GM03348 (cell line): ENCODE data around the gene MEAK7.

Experiments
- DNase-seq: peaks from one replicate; pipeline ENCODE4 v3.0.0; 2012; ENCODE audit warnings: low spot score

MEAK7 gene

GRCh38 chr16:84465154-84465553 lies 39.3 kb downstream of the MEAK7 start:
- no peak for DNase-seq

- no peak for DNase-seq
Measured at GRCh38 chr16:84464116-84464515, 40.3 kb downstream of the MEAK7 start.

DNA sequence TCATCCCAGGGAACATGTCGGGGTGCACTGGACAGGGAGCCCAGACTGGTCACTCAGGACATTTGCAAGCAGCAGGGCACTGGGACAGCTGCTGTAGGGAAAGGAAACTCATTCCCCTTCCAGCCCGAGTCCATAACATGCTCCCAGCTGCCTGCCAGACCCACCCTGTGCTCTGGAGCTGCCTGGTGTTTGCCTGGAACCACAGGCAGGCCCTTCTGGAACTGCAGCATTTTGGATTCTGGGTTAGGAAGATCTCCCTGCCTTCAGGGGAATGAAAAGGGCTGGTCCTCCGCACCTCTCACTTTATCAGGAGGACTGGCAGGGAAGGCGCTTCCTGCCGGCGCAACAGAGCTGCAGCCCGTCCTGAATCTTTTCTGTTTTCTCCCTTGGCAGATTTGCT lies 41.2 kb downstream of the MEAK7 start:
- no peak for DNase-seq

DNA sequence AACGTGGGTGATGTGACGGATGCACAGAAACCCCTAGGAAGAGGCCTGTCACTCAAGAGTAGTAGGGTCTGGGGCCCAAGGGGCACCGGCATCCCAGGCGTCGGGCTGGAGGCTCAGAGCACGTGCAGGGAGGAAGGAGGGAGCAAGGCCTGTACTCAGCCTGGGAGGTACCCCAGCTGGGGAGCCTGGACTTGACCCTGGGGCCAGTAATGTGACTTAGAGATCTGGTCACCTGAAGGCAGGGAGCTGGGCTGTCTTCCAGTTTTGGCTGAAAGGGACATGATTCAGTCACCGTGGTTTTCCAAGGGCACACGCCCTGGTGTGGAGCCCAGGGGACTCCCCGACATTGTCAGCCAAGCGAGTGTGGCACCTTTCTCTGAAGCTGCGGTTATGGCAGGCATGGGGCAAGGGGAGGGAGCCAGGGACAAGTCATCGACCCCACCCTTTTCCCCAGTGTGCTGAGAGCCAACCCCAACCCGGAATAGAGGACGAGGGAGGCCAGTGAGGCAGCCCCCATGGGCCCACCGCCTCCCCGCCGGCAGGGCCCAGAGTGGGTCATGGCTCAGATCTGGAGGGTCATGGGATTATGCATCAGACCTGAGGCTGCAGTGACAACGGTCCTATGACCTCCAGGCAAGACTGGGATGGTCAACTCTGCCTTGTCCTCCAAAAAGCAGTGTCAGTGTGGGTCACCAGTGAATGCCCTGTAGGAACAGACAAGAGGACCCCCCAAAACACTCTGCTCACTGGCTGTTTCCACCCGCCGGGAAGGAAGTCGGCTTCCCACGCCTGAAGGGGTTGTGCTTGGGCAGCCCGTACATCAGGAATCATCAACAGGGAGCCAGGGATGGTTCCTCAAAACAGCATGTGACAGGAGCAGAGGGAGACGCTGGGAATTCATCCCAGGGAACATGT lies 41.9 kb downstream of the MEAK7 start:
- no peak for DNase-seq

- DNase-seq, result no peak
Measured at GRCh38 chr16:84461413-84462295, 42.8 kb downstream of the MEAK7 start.

DNA sequence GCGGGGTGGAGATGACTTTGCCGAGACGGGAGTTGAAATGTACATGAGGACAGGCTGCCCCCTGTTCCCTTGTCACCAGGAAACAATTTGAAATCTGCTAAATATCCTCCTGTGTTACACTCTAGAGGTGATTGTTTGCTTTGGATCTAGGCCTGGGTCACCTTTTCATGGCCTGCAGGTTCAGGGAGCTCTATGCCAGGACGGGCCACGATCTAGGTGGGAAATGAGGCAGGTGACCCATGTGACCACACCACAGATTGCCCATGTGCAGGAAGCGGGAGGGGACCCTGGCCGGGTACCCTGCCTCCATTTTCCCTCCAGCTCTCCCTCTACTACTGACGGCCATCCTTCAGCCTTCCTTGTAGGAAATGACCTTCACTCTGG lies 43.4 kb downstream of the MEAK7 start:
- no peak for DNase-seq

DNA sequence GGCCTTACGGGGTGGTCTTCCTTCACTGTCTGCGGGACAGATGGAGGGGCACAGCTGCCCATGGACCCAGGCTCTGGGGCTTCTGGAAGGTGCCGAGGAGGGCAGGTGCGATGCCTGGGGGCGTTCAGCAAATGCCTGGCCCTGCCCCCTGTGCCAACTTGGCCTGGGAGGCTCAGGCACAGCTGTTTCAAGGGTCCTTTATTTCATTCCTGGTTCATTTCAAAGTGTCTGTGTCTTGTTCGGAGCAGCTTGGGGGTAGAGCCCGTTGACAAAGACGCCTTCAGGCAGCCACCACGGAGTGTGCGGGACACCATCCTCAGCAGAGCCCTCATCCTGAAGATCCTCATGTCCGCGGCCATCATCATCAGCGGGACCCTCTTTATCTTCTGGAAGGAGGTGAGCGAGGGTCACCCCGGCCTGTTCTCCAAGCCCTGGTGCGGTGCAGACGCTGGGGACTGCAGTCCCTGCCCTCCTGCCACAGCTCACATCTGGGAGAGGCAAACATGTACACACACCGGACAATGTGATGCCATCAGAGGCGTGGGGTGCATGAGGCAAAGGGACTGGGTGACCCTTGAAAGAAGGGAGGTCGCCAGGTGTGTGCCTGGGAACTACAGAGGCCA lies 43.9 kb downstream of the MEAK7 start:
- no peak for DNase-seq

DNA sequence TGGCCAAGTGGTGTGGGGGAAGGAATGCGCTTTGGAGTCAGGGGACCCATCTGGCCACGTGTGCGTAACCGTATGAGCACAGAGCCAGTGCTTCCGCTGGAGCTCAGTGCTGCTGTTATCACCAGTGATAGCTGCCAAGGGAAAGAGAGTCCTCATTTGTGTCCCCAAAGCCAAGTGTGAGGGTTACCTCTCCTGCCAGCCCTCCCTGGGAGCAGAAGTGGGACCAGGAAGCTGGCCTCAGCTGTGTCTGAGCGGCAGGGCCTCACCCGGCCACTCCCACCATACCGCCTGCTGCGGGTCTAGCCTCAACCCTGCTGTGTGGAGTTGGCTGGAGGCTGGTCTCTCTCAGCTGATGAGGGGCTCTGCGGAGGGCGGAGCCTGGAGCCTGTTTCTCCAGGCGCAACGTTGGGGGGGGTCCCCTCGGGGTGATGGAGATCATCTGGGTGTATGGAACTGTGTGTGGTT lies 44.5 kb downstream of the MEAK7 start:
- no peak for DNase-seq

GRCh38 chr16:84459533-84459894 lies 44.9 kb downstream of the MEAK7 start:
- DNase-seq, result no peak

DNA sequence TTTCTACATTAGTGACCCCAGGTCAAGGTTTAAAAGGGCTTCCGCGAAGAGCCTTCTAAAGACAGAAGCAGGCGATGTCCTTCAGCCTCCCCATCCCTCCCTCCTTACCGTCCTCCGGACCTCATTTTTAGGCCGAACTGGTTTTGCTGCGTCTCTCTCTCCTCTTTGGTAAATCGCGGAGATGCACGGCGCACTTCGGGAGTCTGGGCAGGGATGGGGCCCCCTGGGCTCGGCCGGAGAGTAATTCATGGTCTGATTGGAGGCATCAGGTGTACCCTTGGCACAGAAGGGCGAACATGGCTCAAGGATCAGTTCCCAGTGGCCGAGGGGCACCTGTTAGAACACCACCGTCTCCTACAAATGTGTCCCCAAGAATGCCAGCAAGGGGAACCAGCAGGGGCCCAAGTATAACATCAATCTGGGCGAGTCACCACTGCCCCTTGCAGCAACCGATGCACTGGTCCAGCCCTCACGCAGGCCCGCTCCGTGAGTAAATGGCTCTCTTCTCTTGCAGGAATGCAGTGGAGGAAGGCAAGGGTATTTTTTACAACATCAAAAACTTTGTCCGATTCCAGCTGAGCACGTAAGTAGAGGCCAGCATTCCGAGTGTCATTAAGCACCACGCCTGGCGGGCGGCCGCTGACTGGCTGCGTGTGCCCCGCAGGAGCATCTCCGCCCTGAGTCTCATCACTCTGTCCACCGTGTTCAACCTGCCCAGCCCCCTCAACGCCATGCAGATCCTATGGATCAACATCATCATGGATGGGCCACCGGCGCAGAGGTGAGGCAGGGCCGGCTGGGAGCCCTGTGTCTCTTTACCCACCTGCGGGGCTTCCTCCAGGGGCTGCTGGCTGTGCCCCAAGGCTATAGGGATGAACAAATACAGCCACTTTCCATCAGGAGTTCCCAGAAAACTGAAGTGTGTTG lies 45.6 kb downstream of the MEAK7 start:
- DNase-seq, result no peak

- DNase-seq, result no peak
Measured at GRCh38 chr16:84455031-84455430, 49.4 kb downstream of the MEAK7 start.
